ENCODE data around the gene PREPL. TPM values are rescaled to one million over a fixed set of nuclear protein-coding genes. Genes with fewer than 3 reads are reported as not detected.

PREPL gene
- total and polyA plus RNA-seq, 2 experiments from 2014 or later: 16.5 to 49.0 TPM

DNA sequence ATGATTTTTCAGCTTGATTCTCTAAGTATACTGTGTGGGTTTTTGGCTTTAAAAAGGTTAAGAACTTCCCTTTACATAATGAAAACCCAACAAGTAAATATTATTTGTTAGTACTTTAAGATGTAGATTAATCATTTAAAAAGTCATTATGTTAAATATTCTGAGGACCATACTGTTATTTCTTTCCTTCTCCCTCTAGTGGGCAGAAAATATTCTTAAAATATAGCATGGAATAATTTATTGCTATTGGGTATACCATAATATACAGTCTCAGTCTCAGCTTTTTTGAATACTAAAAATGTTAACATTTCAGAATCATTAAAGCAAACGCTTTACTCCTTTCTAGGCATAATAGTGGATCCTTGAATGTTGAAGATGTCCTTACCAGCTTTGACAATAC lies 28.6 kb upstream of the PREPL start:
- no peaks in the 10 kb centered on the region for H3K9me2 ChIP-seq (ENCODE audit: insufficient read depth)
- H3K27ac ChIP-seq (ENCODE audit: low read depth): no peak overlapping the region
- no peaks in the 10 kb centered on the region for H3K27me3 Mint-ChIP-seq (ENCODE audit: insufficient read depth, low read depth, poor library complexity)
- peaks cover 35% of the 10 kb centered on the region for H3K79me2 ChIP-seq (replicated peaks; ENCODE audit: insufficient read depth)
- peaks cover 5% of the 10 kb centered on the region; the same call in 1 of the 2 replicates for H3K36me3 ChIP-seq (ENCODE audit: insufficient read depth)
- peaks cover 18% of the 10 kb centered on the region; the same call in 2 of the 3 replicates for H3K9me3 Mint-ChIP-seq
- peaks cover 17% of the 10 kb centered on the region; the same call in 2 of the 3 replicates for H3K4me1 Mint-ChIP-seq
- H4K20me1 ChIP-seq (replicated peaks; ENCODE audit: insufficient read depth): no peaks in the 10 kb centered on the region; the same call in 1 of the 2 replicates
- H3K27ac Mint-ChIP-seq: no peak overlapping the region
- H3K27me3 ChIP-seq (ENCODE audit: insufficient read depth): no peaks in the 10 kb centered on the region
- peaks cover 8% of the 10 kb centered on the region; the same call in 1 of the 2 replicates for H3K4me1 ChIP-seq (ENCODE audit: insufficient read depth)
- H3K4me3 ChIP-seq: no peak overlapping the region
- no peaks in the 10 kb centered on the region for H3F3A ChIP-seq (replicated peaks; ENCODE audit: low read depth)
- no peak overlapping the region for H2AFZ ChIP-seq
- no peak overlapping the region for H3K4me2 ChIP-seq
- no peak overlapping the region for H3K4me3 Mint-ChIP-seq
- TF ChIP-seq, protein P1, sequence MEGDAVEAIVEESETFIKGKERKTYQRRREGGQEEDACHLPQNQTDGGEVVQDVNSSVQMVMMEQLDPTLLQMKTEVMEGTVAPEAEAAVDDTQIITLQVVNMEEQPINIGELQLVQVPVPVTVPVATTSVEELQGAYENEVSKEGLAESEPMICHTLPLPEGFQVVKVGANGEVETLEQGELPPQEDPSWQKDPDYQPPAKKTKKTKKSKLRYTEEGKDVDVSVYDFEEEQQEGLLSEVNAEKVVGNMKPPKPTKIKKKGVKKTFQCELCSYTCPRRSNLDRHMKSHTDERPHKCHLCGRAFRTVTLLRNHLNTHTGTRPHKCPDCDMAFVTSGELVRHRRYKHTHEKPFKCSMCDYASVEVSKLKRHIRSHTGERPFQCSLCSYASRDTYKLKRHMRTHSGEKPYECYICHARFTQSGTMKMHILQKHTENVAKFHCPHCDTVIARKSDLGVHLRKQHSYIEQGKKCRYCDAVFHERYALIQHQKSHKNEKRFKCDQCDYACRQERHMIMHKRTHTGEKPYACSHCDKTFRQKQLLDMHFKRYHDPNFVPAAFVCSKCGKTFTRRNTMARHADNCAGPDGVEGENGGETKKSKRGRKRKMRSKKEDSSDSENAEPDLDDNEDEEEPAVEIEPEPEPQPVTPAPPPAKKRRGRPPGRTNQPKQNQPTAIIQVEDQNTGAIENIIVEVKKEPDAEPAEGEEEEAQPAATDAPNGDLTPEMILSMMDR (conservative IDR thresholded peaks at IDR 0.05; ENCODE audit: low read depth in 2 of 2): peak in 1 of 2 experiments; percentile 43; a peak in 2 of 4 replicates
- no peak for TF ChIP-seq NANOG (IDR thresholded peaks at IDR 0.05; ENCODE audit: borderline replicate concordance)
- peaks cover 24% of the 10 kb centered on the region for H3K36me3 Mint-ChIP-seq (ENCODE audit: low read depth)
- ATAC-seq: no peak
- DNase-seq (ENCODE audit: low spot score): no peak

GRCh38 chr2:44388877-44389276 lies 27.6 kb upstream of the PREPL start:
- peaks cover 34% of the 10 kb centered on the region for H3K36me3 Mint-ChIP-seq (ENCODE audit: low read depth)
- Histone ChIP-seq H3K27ac (ENCODE audit: low read depth) (no peak overlapping the region), H3F3A (replicated peaks; ENCODE audit: low read depth) (no peaks in the 10 kb centered on the region), H3K4me1 (ENCODE audit: insufficient read depth) (peaks cover 8% of the 10 kb centered on the region; the same call in 1 of the 2 replicates), H3K9me2 (ENCODE audit: insufficient read depth) (no peaks in the 10 kb centered on the region), H4K20me1 (replicated peaks; ENCODE audit: insufficient read depth) (no peaks in the 10 kb centered on the region; the same call in none of the 2 replicates), H3K27me3 (ENCODE audit: insufficient read depth) (no peaks in the 10 kb centered on the region), H2AFZ (no peak overlapping the region), H3K79me2 (replicated peaks; ENCODE audit: insufficient read depth) (peaks cover 45% of the 10 kb centered on the region), H3K4me3 (no peak overlapping the region), H3K4me2 (no peak overlapping the region), H3K36me3 (ENCODE audit: insufficient read depth) (peaks cover 5% of the 10 kb centered on the region; the same call in 1 of the 2 replicates)
- H3K9me3 Mint-ChIP-seq: peaks cover 25% of the 10 kb centered on the region; the same call in 2 of the 3 replicates
- ATAC-seq (no peak), DNase-seq (ENCODE audit: low spot score) (no peak)
- H3K4me3 Mint-ChIP-seq: no peak overlapping the region
- H3K4me1 Mint-ChIP-seq: peaks cover 17% of the 10 kb centered on the region; the same call in 2 of the 3 replicates
- no peak overlapping the region for H3K27ac Mint-ChIP-seq
- H3K27me3 Mint-ChIP-seq (ENCODE audit: insufficient read depth, low read depth, poor library complexity): no peaks in the 10 kb centered on the region
- no peak for TF ChIP-seq CREB1 (CRISPR knock-in tag; IDR thresholded peaks at IDR 0.05; ENCODE audit: low read depth)
- TF ChIP-seq, protein P2, sequence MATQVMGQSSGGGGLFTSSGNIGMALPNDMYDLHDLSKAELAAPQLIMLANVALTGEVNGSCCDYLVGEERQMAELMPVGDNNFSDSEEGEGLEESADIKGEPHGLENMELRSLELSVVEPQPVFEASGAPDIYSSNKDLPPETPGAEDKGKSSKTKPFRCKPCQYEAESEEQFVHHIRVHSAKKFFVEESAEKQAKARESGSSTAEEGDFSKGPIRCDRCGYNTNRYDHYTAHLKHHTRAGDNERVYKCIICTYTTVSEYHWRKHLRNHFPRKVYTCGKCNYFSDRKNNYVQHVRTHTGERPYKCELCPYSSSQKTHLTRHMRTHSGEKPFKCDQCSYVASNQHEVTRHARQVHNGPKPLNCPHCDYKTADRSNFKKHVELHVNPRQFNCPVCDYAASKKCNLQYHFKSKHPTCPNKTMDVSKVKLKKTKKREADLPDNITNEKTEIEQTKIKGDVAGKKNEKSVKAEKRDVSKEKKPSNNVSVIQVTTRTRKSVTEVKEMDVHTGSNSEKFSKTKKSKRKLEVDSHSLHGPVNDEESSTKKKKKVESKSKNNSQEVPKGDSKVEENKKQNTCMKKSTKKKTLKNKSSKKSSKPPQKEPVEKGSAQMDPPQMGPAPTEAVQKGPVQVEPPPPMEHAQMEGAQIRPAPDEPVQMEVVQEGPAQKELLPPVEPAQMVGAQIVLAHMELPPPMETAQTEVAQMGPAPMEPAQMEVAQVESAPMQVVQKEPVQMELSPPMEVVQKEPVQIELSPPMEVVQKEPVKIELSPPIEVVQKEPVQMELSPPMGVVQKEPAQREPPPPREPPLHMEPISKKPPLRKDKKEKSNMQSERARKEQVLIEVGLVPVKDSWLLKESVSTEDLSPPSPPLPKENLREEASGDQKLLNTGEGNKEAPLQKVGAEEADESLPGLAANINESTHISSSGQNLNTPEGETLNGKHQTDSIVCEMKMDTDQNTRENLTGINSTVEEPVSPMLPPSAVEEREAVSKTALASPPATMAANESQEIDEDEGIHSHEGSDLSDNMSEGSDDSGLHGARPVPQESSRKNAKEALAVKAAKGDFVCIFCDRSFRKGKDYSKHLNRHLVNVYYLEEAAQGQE (IDR thresholded peaks at IDR 0.05; ENCODE audit: unreplicated experiment): no peak
- TF ChIP-seq EZH2 (IDR thresholded peaks at IDR 0.05; ENCODE audit: low read depth, unreplicated experiment): no peak
- no peak for TF ChIP-seq EZH2phosphoT487 (IDR thresholded peaks at IDR 0.05; ENCODE audit: unreplicated experiment)
- TF ChIP-seq POLR2AphosphoS5 (IDR thresholded peaks at IDR 0.05; ENCODE audit: low read depth): no peak
- TF ChIP-seq, protein P1 (conservative IDR thresholded peaks at IDR 0.05; ENCODE audit: low read depth in 2 of 2): no peak
- no peak for TF ChIP-seq ETS1 (IDR thresholded peaks at IDR 0.05)
- no peak for TF ChIP-seq NANOG (IDR thresholded peaks at IDR 0.05; ENCODE audit: borderline replicate concordance)
- TF ChIP-seq ZNF331 (CRISPR knock-in tag; IDR thresholded peaks at IDR 0.05; ENCODE audit: low read depth): no peak
- no peak for TF ChIP-seq STAT1 (IDR thresholded peaks at IDR 0.05; ENCODE audit: unreplicated experiment)
- no peak for TF ChIP-seq ZNF114 (CRISPR knock-in tag; IDR thresholded peaks at IDR 0.05)
